Ishikawa (cell line): ENCODE data around the gene NECTIN1.

Source experiments
- CEBPB ChIP-seq: IDR thresholded peaks from 2 replicates; pipeline ENCODE4 v1.6.1; 2012
- CREB1 ChIP-seq: IDR thresholded peaks from 2 replicates; pipeline ENCODE4 v1.6.1; 2012; ENCODE audit warnings: low read depth
- EGR1 ChIP-seq: IDR thresholded peaks from 2 replicates; pipeline ENCODE4 v1.6.1; 2012
- EP300 ChIP-seq: IDR thresholded peaks from 2 replicates; pipeline ENCODE4 v1.6.1; 2012; ENCODE audit warnings: borderline replicate concordance
- FOXM1 ChIP-seq: IDR thresholded peaks from 2 replicates; pipeline ENCODE4 v1.6.1; 2012; ENCODE audit warnings: low read depth, borderline replicate concordance
- MAX ChIP-seq: IDR thresholded peaks from 2 replicates; pipeline ENCODE4 v1.6.1; 2012
- NFIC ChIP-seq: IDR thresholded peaks from 2 replicates; pipeline ENCODE4 v1.6.1; 2012
- RAD21 ChIP-seq: IDR thresholded peaks from 2 replicates; pipeline ENCODE4 v1.6.1; 2012; ENCODE audit warnings: low read depth
- REST ChIP-seq: IDR thresholded peaks from 2 replicates; pipeline ENCODE4 v1.6.1; 2012; ENCODE audit warnings: low read depth, mild to moderate bottlenecking
- TAF1 ChIP-seq: IDR thresholded peaks from 2 replicates; pipeline ENCODE4 v1.6.1; 2012; ENCODE audit warnings: low read depth, mild to moderate bottlenecking
- TCF12 ChIP-seq: IDR thresholded peaks from 2 replicates; pipeline ENCODE4 v1.6.1; 2012; ENCODE audit warnings: low read depth
- TEAD4 ChIP-seq: IDR thresholded peaks from 2 replicates; pipeline ENCODE4 v1.6.1; 2012
- USF1 ChIP-seq: IDR thresholded peaks from 2 replicates; pipeline ENCODE4 v1.6.1; 2012
- YY1 ChIP-seq: IDR thresholded peaks from 2 replicates; pipeline ENCODE4 v1.6.1; 2012; ENCODE audit warnings: low read depth
- ZBTB7A ChIP-seq: IDR thresholded peaks from 2 replicates; pipeline ENCODE4 v1.6.1; 2012; ENCODE audit warnings: low read depth

The NECTIN1 gene

GRCh38 chr11:119772641-119773415 lies 43.8 kb upstream of the NECTIN1 start:
- TF ChIP-seq CEBPB (no peak), TAF1 (no peak), TCF12 (no peak), FOXM1 (no peak), CREB1 (no peak), ZBTB7A (no peak), TEAD4 (no peak)

GRCh38 chr11:119772076-119772475 lies 43.1 kb upstream of the NECTIN1 start:
- no peak for TF ChIP-seq USF1

- no peak for TF ChIP-seq TAF1
- TF ChIP-seq CREB1: no peak
- TF ChIP-seq RAD21: no peak
- TF ChIP-seq EGR1: no peak
- no peak for TF ChIP-seq USF1
- no peak for TF ChIP-seq NFIC
- no peak for TF ChIP-seq MAX
Measured at GRCh38 chr11:119771172-119771770, 42.3 kb upstream of the NECTIN1 start.

GRCh38 chr11:119765628-119766027 lies 36.6 kb upstream of the NECTIN1 start:
- TF ChIP-seq MAX (no peak), TAF1 (no peak), ZBTB7A (no peak), RAD21 (no peak), USF1 (no peak), NFIC (no peak), FOXM1 (no peak), REST (no peak), CREB1 (no peak), CEBPB (no peak), TCF12 (no peak), TEAD4 (no peak), EP300 (no peak), YY1 (no peak)

GRCh38 chr11:119764108-119764868 lies 35.3 kb upstream of the NECTIN1 start:
- TF ChIP-seq REST (no peak), MAX (no peak), EP300 (no peak), TAF1 (no peak), NFIC (no peak), ZBTB7A (no peak), USF1 (no peak), TCF12 (no peak), TEAD4 (no peak), CEBPB (no peak), YY1 (no peak), CREB1 (no peak)
